GM23338 (cell line): ENCODE results near the gene AKAP13. TPM values are rescaled to one million over a fixed set of nuclear protein-coding genes. Genes with fewer than 3 reads are reported as not detected.

ENCODE experiments used
- ATAC-seq: fragments of 200-7000 bp; cut with Tn5 transposase; 3 replicates; pipeline ENCODE4 v1.9.1; 2020
- DNase-seq: peaks from one replicate; pipeline ENCODE4 v3.0.0-alpha.2; 2015; ENCODE audit warnings: low spot score
- H2AFZ ChIP-seq: fragments of 200-600 bp; sonication (generic); 2 replicates; pipeline ENCODE4 v1.8.0; 2016; ENCODE audit warnings: antibody characterized with exemption, mild to moderate bottlenecking, moderate library complexity
- H3F3A ChIP-seq: fragments of 200-600 bp; sonication (generic); replicated peaks from 2 replicates; pipeline ENCODE4 v1.8.0; 2017; ENCODE audit warnings: antibody characterized with exemption, mixed run types, low read depth
- H3K27ac ChIP-seq: fragments of 200-600 bp; sonication (generic); 2 replicates; pipeline ENCODE4 v1.6.1; 2016; ENCODE audit warnings: low read depth
- H3K27me3 ChIP-seq: fragments of 200-600 bp; sonication (generic); 2 replicates; pipeline ENCODE4 v1.8.0; 2016; ENCODE audit warnings: mild to moderate bottlenecking, mixed run types, moderate library complexity; ENCODE audit not compliant: insufficient read depth
- H3K36me3 ChIP-seq: fragments of 200-600 bp; sonication (generic); 2 replicates; pipeline ENCODE4 v1.8.0; 2016; ENCODE audit warnings: mild to moderate bottlenecking; ENCODE audit not compliant: insufficient read depth
- H3K4me1 ChIP-seq: fragments of 200-600 bp; sonication (generic); 2 replicates; pipeline ENCODE4 v1.8.0; 2016; ENCODE audit warnings: mild to moderate bottlenecking, moderate library complexity; ENCODE audit not compliant: insufficient read depth
- H3K4me2 ChIP-seq: fragments of 200-600 bp; sonication (generic); 2 replicates; pipeline ENCODE4 v1.7.1; 2017; ENCODE audit warnings: mixed run types
- H3K4me3 ChIP-seq: fragments of 200-600 bp; sonication (generic); 2 replicates; pipeline ENCODE4 v1.6.1; 2016; ENCODE audit warnings: mixed run types
- H3K79me2 ChIP-seq: fragments of 200-600 bp; sonication (generic); replicated peaks from 2 replicates; pipeline ENCODE4 v1.8.0; 2017; ENCODE audit warnings: mild to moderate bottlenecking; ENCODE audit not compliant: insufficient read depth
- H3K9me2 ChIP-seq: fragments of 200-600 bp; sonication (generic); 2 replicates; pipeline ENCODE4 v1.8.0; 2017; ENCODE audit not compliant: insufficient read depth
- H4K20me1 ChIP-seq: fragments of 200-600 bp; sonication (generic); replicated peaks from 2 replicates; pipeline ENCODE4 v1.8.0; 2017; ENCODE audit warnings: mild to moderate bottlenecking; ENCODE audit not compliant: insufficient read depth
- H3K27ac Mint-ChIP-seq: 2 replicates; pipeline ENCODE4 v1.8.0; 2020; ENCODE audit warnings: inconsistent platforms, mild to moderate bottlenecking, moderate library complexity, mixed read lengths
- H3K27me3 Mint-ChIP-seq: 3 replicates; pipeline ENCODE4 v1.8.0; 2022; ENCODE audit warnings: low read depth, mild to moderate bottlenecking, moderate library complexity, mixed read lengths, inconsistent platforms; ENCODE audit not compliant: insufficient read depth, poor library complexity
- H3K36me3 Mint-ChIP-seq: 3 replicates; pipeline ENCODE4 v1.8.0; 2021; ENCODE audit warnings: low read depth, mild to moderate bottlenecking, inconsistent platforms, moderate library complexity, mixed read lengths
- H3K4me1 Mint-ChIP-seq: 3 replicates; pipeline ENCODE4 v1.8.0; 2020; ENCODE audit warnings: mild to moderate bottlenecking, inconsistent platforms, mixed read lengths
- H3K4me3 Mint-ChIP-seq: 3 replicates; pipeline ENCODE4 v1.8.0; 2021; ENCODE audit warnings: moderate library complexity, mild to moderate bottlenecking, inconsistent platforms, mixed read lengths
- H3K9me3 Mint-ChIP-seq: 3 replicates; pipeline ENCODE4 v1.8.0; 2020; ENCODE audit warnings: moderate library complexity, mild to moderate bottlenecking, inconsistent platforms, mixed read lengths
- CREB1 ChIP-seq: fragments of 250-450 bp; sonication (Bioruptor Pico); IDR thresholded peaks from 2 replicates; pipeline ENCODE4 v1.5.0; 2020; ENCODE audit warnings: low read depth, mild to moderate bottlenecking, moderate library complexity
- EZH2 ChIP-seq: fragments of 200-600 bp; sonication (generic); IDR thresholded peaks from one replicate; pipeline ENCODE4 v1.8.0; 2017; ENCODE audit warnings: antibody characterized with exemption, mild to moderate bottlenecking, low read depth; ENCODE audit not compliant: unreplicated experiment
- EZH2phosphoT487 ChIP-seq: fragments of 200-600 bp; sonication (generic); IDR thresholded peaks from one replicate; pipeline ENCODE4 v1.8.1; 2018; ENCODE audit warnings: antibody characterized with exemption; ENCODE audit not compliant: unreplicated experiment
- JUNB ChIP-seq: IDR thresholded peaks from one replicate; pipeline ENCODE4 v1.6.1; 2016; ENCODE audit warnings: antibody characterized with exemption; ENCODE audit not compliant: unreplicated experiment
- NANOG ChIP-seq: IDR thresholded peaks from 2 replicates; pipeline ENCODE4 v1.6.1; 2016; ENCODE audit warnings: antibody characterized with exemption, borderline replicate concordance
- POLR2AphosphoS5 ChIP-seq: IDR thresholded peaks from 2 replicates; pipeline ENCODE4 v1.6.1; 2016; ENCODE audit warnings: antibody characterized with exemption, low read depth
- STAT1 ChIP-seq: IDR thresholded peaks from one replicate; pipeline ENCODE4 v1.6.1; 2016; ENCODE audit warnings: antibody characterized with exemption; ENCODE audit not compliant: unreplicated experiment
- ZNF114 ChIP-seq: fragments of 250-450 bp; sonication (Bioruptor Pico); IDR thresholded peaks from 2 replicates; pipeline ENCODE4 v1.5.0; 2020; ENCODE audit warnings: mild to moderate bottlenecking, moderate library complexity
- ZNF331 ChIP-seq: fragments of 250-450 bp; sonication (Bioruptor Pico); IDR thresholded peaks from 2 replicates; pipeline ENCODE4 v1.5.0; 2020; ENCODE audit warnings: low read depth, mild to moderate bottlenecking, moderate library complexity
- polyA plus RNA-seq: library from polyadenylated mRNA; unstranded; fragments of >200 nt; fragmentation: Nextera tagmentation; extraction: Ambion mirVana; gene quantifications from 2 replicates; pipeline ENCODE4 v1.2.1, GENCODE V29; 2016
- total RNA-seq: library from RNA; depleted of rRNA; stranded (reverse); fragments of >200 nt; shearing (Covaris generic); gene quantifications from 2 replicates; pipeline ENCODE4 v1.2.3, GENCODE V29; 2014
- TF ChIP-seq, protein P1 (sequence below): fragments of 250-450 bp; sonication (Bioruptor Pico); IDR thresholded peaks from 2 replicates; pipeline ENCODE4 v1.5.0; 2020; ENCODE audit warnings: mild to moderate bottlenecking, moderate library complexity
- TF ChIP-seq, protein P2 (sequence below), 2 experiments: fragments of 200-600 bp in 1 of 2; sonication (generic) in 1 of 2; conservative IDR thresholded peaks; 2 replicates each; pipeline versions ENCODE4 v1.5.1 to v1.6.1; 2016 to 2017; ENCODE audit warnings: antibody characterized with exemption in 2 of 2, low read depth in 2 of 2, mild to moderate bottlenecking in 2 of 2, moderate library complexity in 1 of 2
- TF ChIP-seq, protein P3 (sequence below): IDR thresholded peaks from 2 replicates; pipeline ENCODE4 v1.6.1; 2016; ENCODE audit warnings: antibody characterized with exemption
- TF ChIP-seq, protein P4 (sequence below): IDR thresholded peaks from one replicate; pipeline ENCODE4 v1.6.1; 2018; ENCODE audit warnings: antibody characterized with exemption; ENCODE audit not compliant: unreplicated experiment

Gene AKAP13
- total and polyA plus RNA-seq, 2 experiments from 2014 or later, result 46.2 to 60.7 TPM

DNA sequence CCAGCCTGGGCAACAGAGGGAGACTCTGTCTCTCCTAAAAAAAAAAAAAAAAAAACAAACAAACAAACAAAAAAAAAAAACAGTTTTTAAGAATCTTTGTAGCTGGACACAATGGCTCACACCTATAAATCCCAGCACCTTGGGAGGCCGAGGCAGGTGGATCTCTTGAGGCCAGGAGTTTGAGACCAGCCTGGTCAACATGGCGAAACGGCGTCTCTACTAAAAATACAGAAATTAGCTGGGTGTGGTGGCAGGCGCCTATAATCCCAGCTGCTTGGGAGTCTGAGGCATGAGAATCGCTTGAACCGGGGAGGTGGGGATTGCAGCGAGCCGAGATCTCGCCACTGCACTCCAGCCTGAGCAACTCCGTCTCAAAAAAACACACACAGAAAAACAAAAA lies 361.3 kb downstream of the AKAP13 start:
- ATAC-seq (no peak), DNase-seq (no peak)
- Mint-ChIP-seq H3K4me3 (no peak overlapping the region), H3K36me3 (peaks cover 55% of the 10 kb centered on the region), H3K4me1 (peaks cover 15% of the 10 kb centered on the region; the same call in 2 of the 3 replicates), H3K27me3 (peaks cover 18% of the 10 kb centered on the region), H3K27ac (no peak overlapping the region; the same call in 1 of the 2 replicates), H3K9me3 (no peaks in the 10 kb centered on the region; the same call in 2 of the 3 replicates)
- H3F3A ChIP-seq, result no peaks in the 10 kb centered on the region
- 0 out of 2 replicates have a peak, but pooled peaks cover 3% of the 10 kb centered on the region for H3K4me1 ChIP-seq
- H3K4me2 ChIP-seq, result no peak overlapping the region
- no peaks in the 10 kb centered on the region for H3K9me2 ChIP-seq
- H3K36me3 ChIP-seq, result 0 out of 2 replicates have a peak, but pooled peaks cover 9% of the 10 kb centered on the region
- H3K27ac ChIP-seq, result peak overlapping the region; percentile 55; the same call in 1 of the 2 replicates
- no peaks in the 10 kb centered on the region for H4K20me1 ChIP-seq
- H2AFZ ChIP-seq, result no peak overlapping the region
- TF ChIP-seq POLR2AphosphoS5 (no peak), CREB1 (CRISPR knock-in tag) (no peak), STAT1 (no peak), JUNB (no peak), NANOG (no peak), EZH2 (no peak), EZH2phosphoT487 (no peak), ZNF114 (CRISPR knock-in tag) (no peak), ZNF331 (no peak)
- TF ChIP-seq, protein P1, sequence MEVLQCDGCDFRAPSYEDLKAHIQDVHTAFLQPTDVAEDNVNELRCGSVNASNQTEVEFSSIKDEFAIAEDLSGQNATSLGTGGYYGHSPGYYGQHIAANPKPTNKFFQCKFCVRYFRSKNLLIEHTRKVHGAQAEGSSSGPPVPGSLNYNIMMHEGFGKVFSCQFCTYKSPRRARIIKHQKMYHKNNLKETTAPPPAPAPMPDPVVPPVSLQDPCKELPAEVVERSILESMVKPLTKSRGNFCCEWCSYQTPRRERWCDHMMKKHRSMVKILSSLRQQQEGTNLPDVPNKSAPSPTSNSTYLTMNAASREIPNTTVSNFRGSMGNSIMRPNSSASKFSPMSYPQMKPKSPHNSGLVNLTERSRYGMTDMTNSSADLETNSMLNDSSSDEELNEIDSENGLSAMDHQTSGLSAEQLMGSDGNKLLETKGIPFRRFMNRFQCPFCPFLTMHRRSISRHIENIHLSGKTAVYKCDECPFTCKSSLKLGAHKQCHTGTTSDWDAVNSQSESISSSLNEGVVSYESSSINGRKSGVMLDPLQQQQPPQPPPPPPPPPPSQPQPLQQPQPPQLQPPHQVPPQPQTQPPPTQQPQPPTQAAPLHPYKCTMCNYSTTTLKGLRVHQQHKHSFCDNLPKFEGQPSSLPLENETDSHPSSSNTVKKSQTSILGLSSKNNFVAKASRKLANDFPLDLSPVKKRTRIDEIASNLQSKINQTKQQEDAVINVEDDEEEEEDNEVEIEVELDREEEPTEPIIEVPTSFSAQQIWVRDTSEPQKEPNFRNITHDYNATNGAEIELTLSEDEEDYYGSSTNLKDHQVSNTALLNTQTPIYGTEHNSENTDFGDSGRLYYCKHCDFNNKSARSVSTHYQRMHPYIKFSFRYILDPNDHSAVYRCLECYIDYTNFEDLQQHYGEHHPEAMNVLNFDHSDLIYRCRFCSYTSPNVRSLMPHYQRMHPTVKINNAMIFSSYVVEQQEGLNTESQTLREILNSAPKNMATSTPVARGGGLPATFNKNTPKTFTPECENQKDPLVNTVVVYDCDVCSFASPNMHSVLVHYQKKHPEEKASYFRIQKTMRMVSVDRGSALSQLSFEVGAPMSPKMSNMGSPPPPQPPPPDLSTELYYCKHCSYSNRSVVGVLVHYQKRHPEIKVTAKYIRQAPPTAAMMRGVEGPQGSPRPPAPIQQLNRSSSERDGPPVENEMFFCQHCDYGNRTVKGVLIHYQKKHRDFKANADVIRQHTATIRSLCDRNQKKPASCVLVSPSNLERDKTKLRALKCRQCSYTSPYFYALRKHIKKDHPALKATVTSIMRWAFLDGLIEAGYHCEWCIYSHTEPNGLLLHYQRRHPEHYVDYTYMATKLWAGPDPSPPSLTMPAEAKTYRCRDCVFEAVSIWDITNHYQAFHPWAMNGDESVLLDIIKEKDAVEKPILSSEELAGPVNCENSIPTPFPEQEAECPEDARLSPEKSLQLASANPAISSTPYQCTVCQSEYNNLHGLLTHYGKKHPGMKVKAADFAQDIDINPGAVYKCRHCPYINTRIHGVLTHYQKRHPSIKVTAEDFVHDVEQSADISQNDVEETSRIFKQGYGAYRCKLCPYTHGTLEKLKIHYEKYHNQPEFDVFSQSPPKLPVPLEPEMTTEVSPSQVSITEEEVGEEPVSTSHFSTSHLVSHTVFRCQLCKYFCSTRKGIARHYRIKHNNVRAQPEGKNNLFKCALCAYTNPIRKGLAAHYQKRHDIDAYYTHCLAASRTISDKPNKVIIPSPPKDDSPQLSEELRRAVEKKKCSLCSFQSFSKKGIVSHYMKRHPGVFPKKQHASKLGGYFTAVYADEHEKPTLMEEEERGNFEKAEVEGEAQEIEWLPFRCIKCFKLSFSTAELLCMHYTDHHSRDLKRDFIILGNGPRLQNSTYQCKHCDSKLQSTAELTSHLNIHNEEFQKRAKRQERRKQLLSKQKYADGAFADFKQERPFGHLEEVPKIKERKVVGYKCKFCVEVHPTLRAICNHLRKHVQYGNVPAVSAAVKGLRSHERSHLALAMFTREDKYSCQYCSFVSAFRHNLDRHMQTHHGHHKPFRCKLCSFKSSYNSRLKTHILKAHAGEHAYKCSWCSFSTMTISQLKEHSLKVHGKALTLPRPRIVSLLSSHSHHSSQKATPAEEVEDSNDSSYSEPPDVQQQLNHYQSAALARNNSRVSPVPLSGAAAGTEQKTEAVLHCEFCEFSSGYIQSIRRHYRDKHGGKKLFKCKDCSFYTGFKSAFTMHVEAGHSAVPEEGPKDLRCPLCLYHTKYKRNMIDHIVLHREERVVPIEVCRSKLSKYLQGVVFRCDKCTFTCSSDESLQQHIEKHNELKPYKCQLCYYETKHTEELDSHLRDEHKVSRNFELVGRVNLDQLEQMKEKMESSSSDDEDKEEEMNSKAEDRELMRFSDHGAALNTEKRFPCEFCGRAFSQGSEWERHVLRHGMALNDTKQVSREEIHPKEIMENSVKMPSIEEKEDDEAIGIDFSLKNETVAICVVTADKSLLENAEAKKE, result no peak
- TF ChIP-seq, protein P2, sequence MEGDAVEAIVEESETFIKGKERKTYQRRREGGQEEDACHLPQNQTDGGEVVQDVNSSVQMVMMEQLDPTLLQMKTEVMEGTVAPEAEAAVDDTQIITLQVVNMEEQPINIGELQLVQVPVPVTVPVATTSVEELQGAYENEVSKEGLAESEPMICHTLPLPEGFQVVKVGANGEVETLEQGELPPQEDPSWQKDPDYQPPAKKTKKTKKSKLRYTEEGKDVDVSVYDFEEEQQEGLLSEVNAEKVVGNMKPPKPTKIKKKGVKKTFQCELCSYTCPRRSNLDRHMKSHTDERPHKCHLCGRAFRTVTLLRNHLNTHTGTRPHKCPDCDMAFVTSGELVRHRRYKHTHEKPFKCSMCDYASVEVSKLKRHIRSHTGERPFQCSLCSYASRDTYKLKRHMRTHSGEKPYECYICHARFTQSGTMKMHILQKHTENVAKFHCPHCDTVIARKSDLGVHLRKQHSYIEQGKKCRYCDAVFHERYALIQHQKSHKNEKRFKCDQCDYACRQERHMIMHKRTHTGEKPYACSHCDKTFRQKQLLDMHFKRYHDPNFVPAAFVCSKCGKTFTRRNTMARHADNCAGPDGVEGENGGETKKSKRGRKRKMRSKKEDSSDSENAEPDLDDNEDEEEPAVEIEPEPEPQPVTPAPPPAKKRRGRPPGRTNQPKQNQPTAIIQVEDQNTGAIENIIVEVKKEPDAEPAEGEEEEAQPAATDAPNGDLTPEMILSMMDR (conservative IDR thresholded peaks at IDR 0.05; ENCODE audit: low read depth in 2 of 2), result no peak
- TF ChIP-seq, protein P3, sequence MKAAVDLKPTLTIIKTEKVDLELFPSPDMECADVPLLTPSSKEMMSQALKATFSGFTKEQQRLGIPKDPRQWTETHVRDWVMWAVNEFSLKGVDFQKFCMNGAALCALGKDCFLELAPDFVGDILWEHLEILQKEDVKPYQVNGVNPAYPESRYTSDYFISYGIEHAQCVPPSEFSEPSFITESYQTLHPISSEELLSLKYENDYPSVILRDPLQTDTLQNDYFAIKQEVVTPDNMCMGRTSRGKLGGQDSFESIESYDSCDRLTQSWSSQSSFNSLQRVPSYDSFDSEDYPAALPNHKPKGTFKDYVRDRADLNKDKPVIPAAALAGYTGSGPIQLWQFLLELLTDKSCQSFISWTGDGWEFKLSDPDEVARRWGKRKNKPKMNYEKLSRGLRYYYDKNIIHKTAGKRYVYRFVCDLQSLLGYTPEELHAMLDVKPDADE, result no peak
- TF ChIP-seq, protein P4, sequence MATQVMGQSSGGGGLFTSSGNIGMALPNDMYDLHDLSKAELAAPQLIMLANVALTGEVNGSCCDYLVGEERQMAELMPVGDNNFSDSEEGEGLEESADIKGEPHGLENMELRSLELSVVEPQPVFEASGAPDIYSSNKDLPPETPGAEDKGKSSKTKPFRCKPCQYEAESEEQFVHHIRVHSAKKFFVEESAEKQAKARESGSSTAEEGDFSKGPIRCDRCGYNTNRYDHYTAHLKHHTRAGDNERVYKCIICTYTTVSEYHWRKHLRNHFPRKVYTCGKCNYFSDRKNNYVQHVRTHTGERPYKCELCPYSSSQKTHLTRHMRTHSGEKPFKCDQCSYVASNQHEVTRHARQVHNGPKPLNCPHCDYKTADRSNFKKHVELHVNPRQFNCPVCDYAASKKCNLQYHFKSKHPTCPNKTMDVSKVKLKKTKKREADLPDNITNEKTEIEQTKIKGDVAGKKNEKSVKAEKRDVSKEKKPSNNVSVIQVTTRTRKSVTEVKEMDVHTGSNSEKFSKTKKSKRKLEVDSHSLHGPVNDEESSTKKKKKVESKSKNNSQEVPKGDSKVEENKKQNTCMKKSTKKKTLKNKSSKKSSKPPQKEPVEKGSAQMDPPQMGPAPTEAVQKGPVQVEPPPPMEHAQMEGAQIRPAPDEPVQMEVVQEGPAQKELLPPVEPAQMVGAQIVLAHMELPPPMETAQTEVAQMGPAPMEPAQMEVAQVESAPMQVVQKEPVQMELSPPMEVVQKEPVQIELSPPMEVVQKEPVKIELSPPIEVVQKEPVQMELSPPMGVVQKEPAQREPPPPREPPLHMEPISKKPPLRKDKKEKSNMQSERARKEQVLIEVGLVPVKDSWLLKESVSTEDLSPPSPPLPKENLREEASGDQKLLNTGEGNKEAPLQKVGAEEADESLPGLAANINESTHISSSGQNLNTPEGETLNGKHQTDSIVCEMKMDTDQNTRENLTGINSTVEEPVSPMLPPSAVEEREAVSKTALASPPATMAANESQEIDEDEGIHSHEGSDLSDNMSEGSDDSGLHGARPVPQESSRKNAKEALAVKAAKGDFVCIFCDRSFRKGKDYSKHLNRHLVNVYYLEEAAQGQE, result no peak
- no peaks in the 10 kb centered on the region for H3K27me3 ChIP-seq
- H3K4me3 ChIP-seq, result no peak overlapping the region
- H3K79me2 ChIP-seq, result no peaks in the 10 kb centered on the region
